OCI-LY3 (cell line): ENCODE results near the gene ARHGEF11.

Experiments used
- EZH2phosphoT487 ChIP-seq: fragments of 200-600 bp; shearing (Covaris generic); IDR thresholded peaks from 2 replicates; pipeline ENCODE4 v1.6.1; 2018; ENCODE audit warnings: antibody characterized with exemption, mixed run types, low read depth
- TF ChIP-seq, protein P1 (sequence below): fragments of 200-600, 300-600 bp; sonication (generic); IDR thresholded peaks from 2 replicates; pipeline ENCODE4 v1.5.1; 2014; ENCODE audit warnings: antibody characterized with exemption, low read length, low read depth

DNA sequence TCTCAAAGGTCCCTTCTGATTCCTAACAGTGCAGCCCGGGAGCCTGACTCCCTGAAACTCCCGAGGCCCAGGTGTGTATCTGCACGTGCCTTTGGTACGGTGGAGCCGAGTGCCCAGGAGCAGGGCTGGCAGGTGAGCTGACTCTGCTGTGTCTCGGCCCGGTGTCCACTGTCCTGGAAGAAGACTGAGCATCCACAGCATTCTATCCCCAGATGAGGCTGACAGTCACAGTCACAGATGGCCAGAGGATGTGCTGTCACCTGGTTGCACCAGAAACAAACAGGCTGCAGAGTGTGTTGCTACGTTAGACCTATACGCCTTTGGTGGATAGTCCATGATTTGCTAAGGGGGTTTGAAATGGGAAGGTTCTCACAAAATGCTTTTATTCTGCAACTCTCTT lies 44.2 kb upstream of the ARHGEF11 start:
- TF ChIP-seq, protein P1, sequence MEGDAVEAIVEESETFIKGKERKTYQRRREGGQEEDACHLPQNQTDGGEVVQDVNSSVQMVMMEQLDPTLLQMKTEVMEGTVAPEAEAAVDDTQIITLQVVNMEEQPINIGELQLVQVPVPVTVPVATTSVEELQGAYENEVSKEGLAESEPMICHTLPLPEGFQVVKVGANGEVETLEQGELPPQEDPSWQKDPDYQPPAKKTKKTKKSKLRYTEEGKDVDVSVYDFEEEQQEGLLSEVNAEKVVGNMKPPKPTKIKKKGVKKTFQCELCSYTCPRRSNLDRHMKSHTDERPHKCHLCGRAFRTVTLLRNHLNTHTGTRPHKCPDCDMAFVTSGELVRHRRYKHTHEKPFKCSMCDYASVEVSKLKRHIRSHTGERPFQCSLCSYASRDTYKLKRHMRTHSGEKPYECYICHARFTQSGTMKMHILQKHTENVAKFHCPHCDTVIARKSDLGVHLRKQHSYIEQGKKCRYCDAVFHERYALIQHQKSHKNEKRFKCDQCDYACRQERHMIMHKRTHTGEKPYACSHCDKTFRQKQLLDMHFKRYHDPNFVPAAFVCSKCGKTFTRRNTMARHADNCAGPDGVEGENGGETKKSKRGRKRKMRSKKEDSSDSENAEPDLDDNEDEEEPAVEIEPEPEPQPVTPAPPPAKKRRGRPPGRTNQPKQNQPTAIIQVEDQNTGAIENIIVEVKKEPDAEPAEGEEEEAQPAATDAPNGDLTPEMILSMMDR: no peak
- TF ChIP-seq EZH2phosphoT487: no peak
